A673 (cell line): ENCODE measurements around the gene OASL. TPM values are rescaled to one million over a fixed set of nuclear protein-coding genes. Genes with fewer than 3 reads are reported as not detected.

Experiments used
- BruUV-seq: library from RNA; stranded (reverse); fragments of 400-500 nt; replicated peaks from 2 replicates; lab custom pipeline; 2021; lab: Mats Ljungman, UMichigan
- CTCF ChIA-PET: fragments of 300-600 bp; sonication (Branson Sonifier 250); formaldehyde crosslinking; loops from one replicate; lab custom pipeline; 2022; ENCODE audit warnings: antibody characterized with exemption; lab: Charles Lee
- POLR2A ChIA-PET: fragments of 300-600 bp; sonication (Branson Sonifier 250); formaldehyde crosslinking; loops from one replicate; lab custom pipeline; 2022; ENCODE audit warnings: antibody characterized with exemption; ENCODE audit not compliant: low non-redundant PET; lab: Charles Lee
- DNase-seq: peaks from one replicate; pipeline ENCODE4 v3.0.0-alpha.2; 2015; ENCODE audit warnings: low spot score
- H3K27ac ChIP-seq: fragments of 200-600 bp; sonication (generic); 2 replicates; pipeline ENCODE4 v1.5.1; 2016; ENCODE audit warnings: mixed run types, low read depth, mild to moderate bottlenecking, mixed read lengths, antibody characterized with exemption, low read length; ENCODE audit not compliant: poor library complexity, severe bottlenecking
- H3K27me3 ChIP-seq: fragments of 200-600 bp; sonication (generic); replicated peaks from 2 replicates; pipeline ENCODE4 v1.6.1; 2017; ENCODE audit warnings: mixed run types, low read depth, mild to moderate bottlenecking, mixed read lengths, antibody characterized with exemption, low read length; ENCODE audit not compliant: insufficient read depth, poor library complexity
- H3K36me3 ChIP-seq: fragments of 200-600 bp; sonication (generic); 2 replicates; pipeline ENCODE4 v1.6.1; 2016; ENCODE audit warnings: mixed run types, mild to moderate bottlenecking, mixed read lengths, antibody characterized with exemption, low read length; ENCODE audit not compliant: insufficient read depth, poor library complexity, severe bottlenecking
- H3K4me1 ChIP-seq: fragments of 200-600 bp; sonication (generic); 2 replicates; pipeline ENCODE4 v1.6.1; 2017; ENCODE audit warnings: mixed run types, mild to moderate bottlenecking, mixed read lengths, antibody characterized with exemption, low read length; ENCODE audit not compliant: insufficient read depth, poor library complexity, severe bottlenecking
- H3K4me3 ChIP-seq: fragments of 200-600 bp; sonication (generic); 2 replicates; pipeline ENCODE4 v1.5.1; 2016; ENCODE audit warnings: low read depth, mixed run types, mild to moderate bottlenecking, mixed read lengths, low read length; ENCODE audit not compliant: poor library complexity, severe bottlenecking
- H3K9me3 ChIP-seq: fragments of 200-600 bp; sonication (generic); 2 replicates; pipeline ENCODE4 v1.6.1; 2016; ENCODE audit warnings: mixed run types, low read depth, mild to moderate bottlenecking, mixed read lengths, antibody characterized with exemption, low read length; ENCODE audit not compliant: poor library complexity, severe bottlenecking
- CTCF ChIP-seq: fragments of 300-800, 200-600 bp; sonication (generic); conservative IDR thresholded peaks from 2 replicates; pipeline ENCODE4 v1.5.1; 2017; ENCODE audit warnings: low read depth, mild to moderate bottlenecking, antibody characterized with exemption, low read length, moderate library complexity, mixed read lengths
- EZH2 ChIP-seq: fragments of 200-600 bp; sonication (generic); IDR thresholded peaks from 2 replicates; pipeline ENCODE4 v1.6.1; 2017; ENCODE audit warnings: borderline replicate concordance, low read depth, mild to moderate bottlenecking, mixed read lengths, antibody characterized with exemption, low read length; ENCODE audit not compliant: poor library complexity, severe bottlenecking
- intact Hi-C: fragments of 100-400 bp; cut with micrococcal nuclease; formaldehyde crosslinking; loops from one replicate; pipeline ENCODE4 v1.10.0; 2022; ENCODE audit not compliant: unreplicated experiment
- total RNA-seq: library from RNA; stranded (reverse); gene quantifications from 2 replicates; pipeline ENCODE4 v1.2.3, GENCODE V29; 2021

Gene OASL
- total RNA-seq, 1 experiment from 2014 or later, result 0.73 TPM

DNA sequence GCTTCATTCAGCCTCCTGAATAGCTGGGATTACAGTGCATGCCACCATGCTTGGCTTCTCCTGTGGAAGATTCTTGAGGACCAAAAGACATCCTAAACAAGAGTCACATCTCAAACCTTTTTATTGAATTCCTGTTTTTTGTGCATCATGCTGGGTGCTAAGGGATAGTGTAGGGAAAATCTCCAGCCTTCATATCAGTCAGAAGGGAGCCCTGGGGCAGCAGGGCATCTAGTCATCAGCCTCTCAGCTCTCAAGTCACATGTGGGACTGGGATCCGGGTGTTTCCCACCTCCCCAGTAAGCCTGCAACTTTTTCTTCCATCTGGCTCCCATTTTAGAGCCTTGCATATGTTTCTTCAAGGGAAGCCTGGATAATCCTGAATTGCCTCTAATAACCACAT, 25.1 kb upstream of the OASL start:
- intact Hi-C loops, result loop anchor here (5.0 kb wide), 1 partner anchor 378 kb away; no protein-coding TSS in a partner anchor
- CTCF ChIA-PET, result no interaction called here

DNA sequence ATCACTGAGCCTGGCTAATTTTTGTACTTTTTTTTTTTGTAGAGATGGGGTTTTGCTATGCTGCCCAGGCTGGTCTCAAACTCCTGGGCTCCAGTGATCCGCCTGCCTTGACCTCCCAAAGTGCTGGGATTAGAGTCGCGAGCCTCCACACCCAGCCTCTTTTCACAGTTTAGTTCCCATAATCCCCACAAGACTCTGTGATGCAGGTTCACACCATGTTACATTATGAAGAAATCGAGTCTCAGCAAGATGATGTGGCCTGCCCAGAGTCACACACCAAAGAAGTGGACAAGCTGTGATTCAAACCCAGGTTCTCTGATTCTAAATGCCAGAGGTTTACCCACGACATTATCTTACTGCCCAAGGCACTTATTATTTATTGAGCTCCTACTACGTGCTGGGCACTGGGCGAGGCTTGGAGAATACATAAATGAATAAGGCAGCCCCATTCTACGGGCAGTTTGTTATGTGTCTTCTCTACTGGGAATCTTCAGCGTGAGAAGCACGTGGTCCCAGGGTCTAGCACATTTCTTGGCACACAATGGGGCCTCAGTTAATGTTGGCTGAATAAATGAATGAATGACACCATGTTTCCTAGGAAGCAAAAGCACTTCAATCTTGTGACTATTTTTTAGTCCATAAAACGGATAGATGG, 23.5 kb upstream of the OASL start:
- TF ChIP-seq EZH2 (no peak), CTCF (no peak)
- H3K4me3 ChIP-seq, result no peak overlapping the region
- no peaks in the 10 kb centered on the region for H3K27me3 ChIP-seq
- no peaks in the 10 kb centered on the region for H3K4me1 ChIP-seq
- intact Hi-C loops, result loop anchor here (5.0 kb wide), 1 partner anchor 380 kb away; no protein-coding TSS in a partner anchor
- CTCF ChIA-PET, result no interaction called here
- H3K36me3 ChIP-seq, result no peaks in the 10 kb centered on the region
- BruUV-seq, result no TSS peak
- H3K27ac ChIP-seq, result no peak overlapping the region
- no peak for DNase-seq
- no peaks in the 10 kb centered on the region for H3K9me3 ChIP-seq
- POLR2A ChIA-PET, result no interaction called here

More for the DNA sequence above, 25.1 kb upstream of the OASL start:
- POLR2A ChIA-PET, result interaction anchor here (0.7 kb wide), 1 partner anchor 52 kb away, joined by 8 read pairs; no protein-coding TSS in a partner anchor
- no peaks in the 10 kb centered on the region for H3K4me1 ChIP-seq
- H3K4me3 ChIP-seq, result no peak overlapping the region
- no peaks in the 10 kb centered on the region for H3K27me3 ChIP-seq
- no TSS peak for BruUV-seq
- H3K27ac ChIP-seq, result no peak overlapping the region
- DNase-seq, result no peak
- TF ChIP-seq EZH2 (no peak), CTCF (no peak)
- no peaks in the 10 kb centered on the region for H3K36me3 ChIP-seq
- H3K9me3 ChIP-seq, result no peaks in the 10 kb centered on the region

- H3K4me1 ChIP-seq, result no peaks in the 10 kb centered on the region
- peak; percentile 40 for DNase-seq
- no peaks in the 10 kb centered on the region for H3K27me3 ChIP-seq
- TF ChIP-seq CTCF (peak; percentile 39), EZH2 (no peak)
- H3K9me3 ChIP-seq, result no peaks in the 10 kb centered on the region
- no peaks in the 10 kb centered on the region for H3K36me3 ChIP-seq
- intact Hi-C loops, result loop anchor here (5.0 kb wide), 1 partner anchor 380 kb away; no protein-coding TSS in a partner anchor
- BruUV-seq, result no TSS peak
- no peak overlapping the region for H3K27ac ChIP-seq
- POLR2A ChIA-PET, result no interaction called here
- CTCF ChIA-PET, result no interaction called here
- no peak overlapping the region for H3K4me3 ChIP-seq
These were observed 22.8 kb upstream of the OASL start for GRCh38 chr12:121061831-121062230.
